ENCODE measurements around the gene SLC9A3. TPM values are rescaled to one million over a fixed set of nuclear protein-coding genes. Genes with fewer than 3 reads are reported as not detected.

SLC9A3 gene
- total and polyA plus RNA-seq, 2 of the 13 experiments (the other 11 are each of a cell fraction or from before 2014, with no cell fraction given), result 1.5 to 1.8 TPM

- TF ChIP-seq HNF1A (IDR thresholded peaks at IDR 0.05; ENCODE audit: low read depth) (no peak), HNF1A (CRISPR knock-in tag; IDR thresholded peaks at IDR 0.05; ENCODE audit: borderline replicate concordance) (no peak), CENPBD1 (CRISPR knock-in tag; IDR thresholded peaks at IDR 0.05; ENCODE audit: borderline replicate concordance, low read depth) (no peak), HNRNPLL (IDR thresholded peaks at IDR 0.05; ENCODE audit: low read depth, low read length, poor library complexity, severe bottlenecking) (no peak), CBX5 (CRISPR knock-in tag; IDR thresholded peaks at IDR 0.05; ENCODE audit: borderline replicate concordance) (no peak), FLYWCH1 (CRISPR knock-in tag; IDR thresholded peaks at IDR 0.05) (no peak), MLX (CRISPR knock-in tag; IDR thresholded peaks at IDR 0.05) (no peak)
Measured at GRCh38 chr5:545641-546375, 21.6 kb upstream of the SLC9A3 start (continued).

All from HepG2 (cell line).